GM18873 (cell line): ENCODE results near the gene CDH13.

ENCODE experiments used
- ATAC-seq: cut with Tn5 transposase; IDR thresholded peaks from one replicate; pipeline ENCODE4 v1.9.1; 2021; ENCODE audit warnings: mild to moderate bottlenecking, moderate library complexity, moderate number of reproducible peaks; ENCODE audit not compliant: unreplicated experiment, low FRiP score

CDH13 gene

DNA sequence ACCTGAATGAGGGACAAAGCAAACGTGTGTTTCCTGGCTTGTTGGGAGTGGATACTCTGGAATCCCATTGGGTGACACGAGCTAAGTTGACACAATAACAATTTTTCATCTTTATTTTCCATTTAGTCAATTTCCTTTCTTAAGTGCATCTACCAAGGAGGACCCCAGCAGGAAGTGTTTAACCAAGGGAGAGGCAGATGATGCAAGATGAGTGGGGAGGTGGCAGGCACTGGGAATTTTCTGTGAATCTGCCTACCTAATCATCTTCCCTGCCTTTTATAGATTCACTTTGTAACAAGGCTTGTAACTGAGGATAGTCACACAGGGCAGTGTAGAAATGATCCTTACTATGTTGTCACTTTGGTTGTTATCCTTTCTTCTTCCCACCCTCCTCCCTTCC is 863.3 kb downstream of the CDH13 start:
- ATAC-seq, result no peak

DNA sequence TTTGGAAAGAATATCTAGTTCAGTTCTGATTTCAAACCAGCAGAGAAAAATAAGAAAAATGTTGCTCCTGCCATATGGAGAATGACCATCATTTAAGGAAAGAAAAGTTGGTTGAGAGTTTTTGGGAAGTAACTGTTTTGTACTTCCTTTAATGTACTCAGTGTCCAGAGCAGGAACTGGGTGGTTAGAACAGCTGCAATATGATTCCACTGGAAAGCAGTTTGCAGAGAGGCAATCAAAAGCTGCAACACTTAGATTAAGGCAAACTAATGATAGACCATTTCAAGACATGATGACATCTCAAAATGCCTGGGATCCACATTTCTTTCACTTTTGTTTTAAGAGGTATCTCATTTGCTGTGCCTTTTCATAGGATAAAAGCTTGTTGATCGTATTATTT is 867.7 kb downstream of the CDH13 start:
- no peak for ATAC-seq

DNA sequence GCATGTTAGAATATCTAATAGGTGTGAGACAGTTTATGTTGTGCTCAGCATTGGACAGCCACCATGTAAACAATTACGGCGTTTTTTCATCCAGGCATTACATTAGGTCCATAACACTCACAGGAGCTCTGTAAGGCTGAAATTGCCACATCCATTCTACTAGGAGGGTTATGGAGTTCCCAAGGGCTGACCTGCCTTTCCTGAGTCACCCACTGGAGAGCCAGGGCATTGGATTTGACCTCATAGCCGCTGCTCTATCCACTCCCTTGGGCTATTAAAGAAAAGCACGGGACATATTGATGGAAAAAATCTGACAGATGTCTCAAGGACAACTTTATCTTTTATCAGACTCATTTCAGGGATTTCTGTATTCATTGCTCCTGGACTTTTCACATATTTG is 874.7 kb downstream of the CDH13 start:
- no peak for ATAC-seq

DNA sequence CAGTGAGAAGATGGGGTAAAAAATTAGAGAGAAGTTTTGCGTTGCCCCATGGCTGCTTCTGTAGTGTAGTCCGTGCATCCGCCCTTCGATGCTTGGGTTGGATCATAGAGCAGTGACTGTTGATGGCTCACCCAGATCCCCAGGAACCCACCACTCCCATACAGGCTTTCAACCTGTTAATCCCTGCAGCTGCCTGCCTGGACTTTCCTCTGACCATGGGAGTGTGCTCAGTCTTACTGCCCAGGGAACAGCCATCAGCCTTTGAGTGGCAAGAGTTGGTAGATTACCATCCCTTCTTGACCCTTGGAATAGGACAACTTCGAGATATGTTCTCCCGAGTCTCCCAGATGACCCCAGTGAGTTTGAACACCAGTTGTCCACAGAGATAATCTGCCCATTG is 881.5 kb downstream of the CDH13 start:
- no peak for ATAC-seq

DNA sequence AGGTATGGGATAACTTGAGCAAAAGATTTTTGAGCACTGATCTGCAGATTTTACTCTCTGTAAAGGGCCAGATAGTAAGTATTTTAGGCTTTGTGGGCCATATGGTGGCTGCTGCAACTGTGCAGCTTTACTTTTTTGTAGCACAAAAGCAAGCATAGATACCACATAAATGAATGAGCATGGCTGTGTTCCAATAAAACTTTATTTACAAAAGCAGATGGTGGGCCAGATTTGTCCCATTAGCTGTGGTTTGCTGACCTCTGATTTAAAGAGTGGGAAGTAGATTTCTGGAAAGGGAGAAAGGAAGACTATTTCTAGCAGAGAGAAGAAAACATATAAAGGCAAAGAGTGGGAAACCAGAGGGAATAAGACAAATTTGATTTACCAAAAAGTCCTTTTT is 882.5 kb downstream of the CDH13 start:
- no peak for ATAC-seq

DNA sequence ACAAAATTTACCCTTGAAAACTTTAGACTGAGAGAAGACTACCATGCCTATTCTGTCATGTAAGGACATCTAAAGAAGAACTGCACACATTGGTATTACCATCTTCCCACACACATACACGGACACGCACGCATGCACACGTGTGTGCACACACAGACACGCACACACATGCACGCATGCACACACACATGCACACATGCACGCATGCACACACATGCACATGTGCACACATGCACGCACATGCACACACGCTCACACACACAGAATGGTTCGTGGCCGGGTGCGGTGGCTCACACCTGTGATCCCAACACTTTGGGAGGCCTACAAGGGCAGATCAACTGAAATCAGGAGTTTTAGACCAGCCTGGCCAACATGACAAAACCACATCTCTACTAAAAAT is 884.1 kb downstream of the CDH13 start:
- no peak for ATAC-seq

DNA sequence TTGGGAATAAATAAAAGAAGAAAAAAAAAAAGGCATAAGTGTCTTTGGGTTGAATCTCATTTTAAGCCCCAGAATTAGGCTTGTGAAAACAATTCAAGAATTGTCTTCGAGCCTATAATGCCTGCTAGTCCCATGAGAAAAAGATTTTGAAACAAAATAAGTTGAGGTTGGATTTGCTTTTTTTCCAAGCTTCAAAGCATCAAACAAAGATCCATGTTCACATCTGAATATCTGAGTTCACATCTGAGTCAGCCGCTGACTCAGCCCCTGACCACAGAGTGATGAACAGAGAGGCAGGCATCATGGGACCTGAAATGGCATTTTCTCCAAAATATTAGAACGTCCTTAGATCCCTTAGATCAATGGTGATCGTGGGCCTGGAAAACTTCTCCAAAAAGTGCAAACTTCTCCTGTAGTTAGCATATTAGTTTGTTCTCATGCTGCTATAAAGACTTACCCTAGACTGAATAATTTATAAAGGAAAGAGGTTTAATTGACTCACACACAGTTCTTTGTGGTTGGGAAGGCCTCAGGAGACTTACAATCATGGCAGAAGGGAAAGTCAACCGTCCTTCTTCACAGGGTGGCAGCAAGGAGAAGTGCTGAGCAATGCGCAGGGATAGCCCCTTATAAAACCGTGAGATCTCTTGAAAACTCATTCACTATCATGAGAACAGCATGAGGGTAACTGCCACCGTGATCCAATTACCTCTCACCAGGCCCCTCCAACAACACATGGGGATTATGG is 886.4 kb downstream of the CDH13 start:
- no peak for ATAC-seq

DNA sequence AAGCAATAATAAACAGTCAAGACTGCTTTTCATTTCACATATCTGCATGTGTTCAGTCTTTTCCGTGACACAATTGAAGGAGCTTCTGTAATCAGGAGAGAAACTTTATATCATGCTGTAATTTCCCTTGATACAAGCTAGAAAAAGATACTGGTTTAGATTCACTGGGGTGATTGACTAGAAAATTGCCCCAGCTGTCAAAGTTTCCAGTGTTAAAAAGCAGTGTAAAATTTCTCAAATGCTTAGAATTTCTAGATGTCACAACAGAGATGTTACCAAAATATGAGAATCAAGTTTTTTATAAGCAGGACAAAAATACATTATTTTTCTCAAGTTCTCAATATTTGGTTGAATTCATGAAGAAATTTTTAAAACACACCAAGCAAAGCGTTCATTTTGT is 888.6 kb downstream of the CDH13 start:
- no peak for ATAC-seq

DNA sequence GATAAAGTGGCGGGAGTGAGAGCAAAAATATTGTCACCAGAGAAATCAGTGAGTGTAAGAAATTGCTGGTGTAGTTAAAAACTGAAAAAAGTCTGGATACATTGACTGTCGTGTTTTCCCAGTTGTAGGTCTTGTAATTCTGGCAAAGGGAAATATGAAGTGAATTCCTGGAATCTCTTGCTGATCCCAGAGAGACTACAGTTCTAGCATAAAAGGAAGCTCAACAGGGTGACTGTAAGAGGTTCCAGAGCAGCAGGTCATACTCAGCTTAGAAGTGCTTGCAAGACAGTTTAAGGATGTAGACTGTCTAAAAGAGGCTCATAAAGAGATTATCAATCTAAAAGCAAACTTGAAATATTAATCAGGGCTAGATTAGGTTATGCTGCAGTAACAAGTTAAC is 890.2 kb downstream of the CDH13 start:
- no peak for ATAC-seq

DNA sequence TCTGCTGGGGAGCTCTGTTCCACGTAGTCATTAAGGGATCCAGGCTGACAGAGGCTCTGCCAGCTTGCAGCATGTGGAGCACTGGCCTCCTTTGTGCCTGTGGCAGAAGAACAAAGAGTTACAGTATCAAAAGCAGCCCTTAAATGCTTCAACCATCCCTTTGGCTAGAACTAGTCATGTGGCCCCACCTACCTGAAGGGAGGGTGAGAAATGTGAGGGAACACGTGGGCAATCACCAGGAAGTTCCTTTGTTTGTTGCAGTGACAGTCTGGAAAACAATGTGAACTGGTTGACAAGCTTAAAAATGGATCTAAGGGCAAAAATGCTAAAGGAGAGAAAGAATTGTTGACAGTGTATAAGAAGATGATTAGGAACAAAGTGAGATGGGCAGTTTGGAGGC is 890.6 kb downstream of the CDH13 start:
- ATAC-seq, result no peak

DNA sequence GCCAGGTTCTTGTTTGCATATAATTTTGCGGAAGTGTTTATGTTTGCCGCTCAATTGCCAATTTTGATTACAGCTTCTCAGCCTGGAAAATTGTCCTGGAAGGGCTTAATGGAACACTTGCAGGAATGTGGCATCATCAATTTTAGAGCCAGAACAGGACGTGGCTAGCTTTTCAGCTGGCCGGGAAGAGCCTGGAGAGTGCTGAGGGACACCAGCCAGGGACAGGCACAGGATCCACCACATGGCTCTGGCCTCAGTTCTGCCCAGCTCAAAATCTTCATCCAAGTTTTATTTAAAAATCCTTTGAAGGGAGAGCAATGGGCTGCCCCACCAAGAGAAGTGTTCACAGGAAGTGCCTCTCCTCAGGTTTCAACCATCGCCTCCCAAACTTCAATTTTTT is 893.8 kb downstream of the CDH13 start:
- ATAC-seq, result no peak

DNA sequence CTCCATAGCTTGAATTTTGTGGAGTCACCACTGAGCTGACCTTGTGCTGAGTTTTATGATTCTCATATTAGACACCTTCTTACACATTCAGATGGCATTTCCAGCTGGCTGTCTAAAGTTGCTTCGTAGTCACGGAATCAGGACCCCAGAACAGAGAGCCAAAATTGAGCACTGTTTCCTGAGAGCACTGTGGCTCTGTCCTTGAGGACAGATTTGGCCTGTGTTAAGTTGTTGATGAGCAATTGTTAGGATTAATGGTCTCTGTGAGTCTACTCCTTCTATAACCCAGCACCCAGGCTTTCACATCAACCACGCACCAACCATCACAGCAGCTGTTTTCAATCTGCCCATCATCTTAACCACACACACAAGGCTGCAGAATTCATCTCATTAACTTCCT is 903.5 kb downstream of the CDH13 start:
- ATAC-seq, result no peak

DNA sequence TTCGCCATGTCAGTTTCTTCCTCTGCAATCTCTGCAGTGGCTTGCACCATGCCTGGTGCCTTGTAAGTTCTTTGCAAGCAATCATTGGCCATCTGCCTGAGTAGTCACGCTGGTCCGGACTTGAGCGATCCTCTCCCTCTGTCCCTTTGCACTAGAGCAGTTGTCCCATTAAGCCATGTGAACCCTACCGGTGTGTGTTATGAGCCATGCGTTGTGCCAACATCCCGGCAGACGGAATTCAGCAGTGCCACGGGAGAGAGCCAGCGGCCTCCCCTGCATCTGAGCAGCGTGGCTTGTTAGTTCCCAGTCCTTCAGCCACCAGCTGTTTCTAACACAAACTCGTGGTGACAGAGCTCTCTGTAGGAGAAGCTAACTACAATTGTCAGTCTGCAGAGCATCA is 905.9 kb downstream of the CDH13 start:
- ATAC-seq, result no peak

DNA sequence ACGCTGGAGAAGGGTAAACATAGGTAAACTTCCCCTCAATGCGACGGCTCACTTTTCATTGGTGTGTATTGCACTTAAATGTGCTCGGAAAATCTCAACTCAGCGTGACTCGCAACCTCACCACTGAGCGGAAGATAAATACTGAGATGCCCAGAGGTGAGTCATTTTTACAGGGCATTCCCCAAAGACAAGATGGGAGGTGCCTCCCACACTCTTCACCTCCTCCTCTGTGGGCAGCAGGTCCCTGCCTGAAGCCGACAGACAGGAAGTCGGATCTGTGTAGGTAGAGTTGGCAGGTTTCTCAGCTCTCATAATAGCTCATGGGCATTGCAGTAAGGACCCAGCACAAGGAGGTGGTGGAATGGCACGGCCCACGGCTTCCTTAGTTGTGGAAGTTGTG is 906.4 kb downstream of the CDH13 start:
- no peak for ATAC-seq

DNA sequence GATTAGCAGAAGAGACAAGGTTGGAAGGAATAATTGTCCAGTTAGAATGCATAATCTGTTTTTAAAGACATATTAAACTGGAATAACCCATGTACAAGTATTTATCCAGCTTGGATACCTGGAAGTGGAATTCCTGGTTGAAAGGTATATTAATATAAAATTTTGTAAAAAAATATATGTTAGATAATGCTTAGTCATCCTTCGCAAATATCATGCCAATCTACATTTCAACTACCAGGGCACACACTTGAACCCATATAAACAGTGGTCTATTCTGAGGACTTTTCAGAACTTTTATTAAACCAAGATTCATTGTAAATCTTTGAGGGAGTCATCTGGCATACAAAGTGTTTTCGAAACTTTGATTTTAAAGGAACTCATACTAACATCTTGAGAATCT is 911.9 kb downstream of the CDH13 start:
- ATAC-seq, result no peak

DNA sequence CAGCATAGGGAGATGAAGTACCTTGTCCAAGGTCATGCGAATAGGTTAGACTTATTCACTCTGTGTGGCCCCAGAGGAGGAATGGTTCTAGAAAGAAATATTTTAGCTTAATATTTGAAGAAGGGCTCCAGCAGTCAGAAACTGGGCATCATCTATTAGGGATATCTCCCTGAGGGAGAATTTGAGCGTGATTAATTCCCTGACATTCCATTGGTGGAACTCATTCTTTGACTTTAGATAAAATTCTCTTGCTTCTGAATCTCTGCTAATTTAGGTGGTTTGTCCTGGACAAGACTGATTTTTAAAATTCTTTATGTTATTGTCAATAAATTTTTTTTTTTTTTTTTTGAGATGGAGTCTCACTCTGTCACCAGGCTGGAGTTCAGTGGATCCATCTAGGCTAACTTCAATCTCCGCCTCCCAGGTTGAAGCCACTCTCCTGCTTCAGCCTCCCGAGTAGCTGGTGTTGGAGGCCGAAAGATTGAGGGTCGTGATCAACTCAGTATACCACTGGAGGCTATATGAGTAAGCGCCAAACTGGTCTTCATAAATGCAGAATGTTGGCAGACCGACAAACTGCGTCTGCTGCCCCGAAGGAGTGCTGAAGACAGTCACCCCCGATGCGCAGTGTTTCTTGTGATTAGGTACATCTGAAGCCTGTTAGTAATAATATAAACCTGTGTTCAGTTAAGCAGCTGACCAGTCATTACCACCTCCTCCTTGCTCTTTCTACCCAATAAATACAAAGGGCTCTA is 913.1 kb downstream of the CDH13 start:
- no peak for ATAC-seq

DNA sequence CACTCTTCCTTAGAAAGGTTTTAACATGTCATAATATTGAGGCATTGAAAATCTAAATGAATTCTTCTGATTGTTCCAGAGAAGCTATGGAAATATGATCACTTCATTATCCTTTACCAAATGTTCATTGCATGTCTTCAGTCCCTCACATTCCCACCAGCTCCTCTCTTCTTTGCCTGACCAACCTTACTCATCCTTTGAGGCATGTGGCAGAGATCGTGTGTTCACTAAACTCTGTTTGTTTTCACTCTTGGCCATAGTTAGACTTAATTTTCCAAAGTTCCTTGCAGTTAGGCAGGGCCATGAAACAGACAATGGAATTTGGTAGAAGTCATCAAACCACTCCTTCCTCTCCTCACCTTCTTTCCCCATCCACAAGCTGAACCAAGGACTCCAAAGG is 914.5 kb downstream of the CDH13 start:
- no peak for ATAC-seq

DNA sequence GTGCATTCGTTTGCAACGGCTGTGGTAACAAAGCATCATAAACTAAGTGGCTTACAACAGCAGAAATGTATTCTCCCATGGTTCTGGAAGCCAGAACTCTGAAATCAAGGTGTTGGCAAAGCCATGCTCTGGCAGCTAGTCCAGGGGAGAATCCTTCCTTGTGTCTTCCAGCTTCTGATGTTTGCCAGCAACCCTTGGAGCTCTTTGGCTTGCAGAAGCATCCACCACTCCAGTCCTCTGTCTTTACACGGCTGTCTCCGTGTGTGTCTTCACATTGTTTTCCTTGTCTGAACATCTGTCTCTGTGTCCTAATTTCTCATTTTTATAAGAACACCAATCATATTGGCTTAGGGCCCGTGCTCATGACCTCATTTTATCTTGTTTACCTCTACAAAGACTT is 915.7 kb downstream of the CDH13 start:
- ATAC-seq, result no peak

DNA sequence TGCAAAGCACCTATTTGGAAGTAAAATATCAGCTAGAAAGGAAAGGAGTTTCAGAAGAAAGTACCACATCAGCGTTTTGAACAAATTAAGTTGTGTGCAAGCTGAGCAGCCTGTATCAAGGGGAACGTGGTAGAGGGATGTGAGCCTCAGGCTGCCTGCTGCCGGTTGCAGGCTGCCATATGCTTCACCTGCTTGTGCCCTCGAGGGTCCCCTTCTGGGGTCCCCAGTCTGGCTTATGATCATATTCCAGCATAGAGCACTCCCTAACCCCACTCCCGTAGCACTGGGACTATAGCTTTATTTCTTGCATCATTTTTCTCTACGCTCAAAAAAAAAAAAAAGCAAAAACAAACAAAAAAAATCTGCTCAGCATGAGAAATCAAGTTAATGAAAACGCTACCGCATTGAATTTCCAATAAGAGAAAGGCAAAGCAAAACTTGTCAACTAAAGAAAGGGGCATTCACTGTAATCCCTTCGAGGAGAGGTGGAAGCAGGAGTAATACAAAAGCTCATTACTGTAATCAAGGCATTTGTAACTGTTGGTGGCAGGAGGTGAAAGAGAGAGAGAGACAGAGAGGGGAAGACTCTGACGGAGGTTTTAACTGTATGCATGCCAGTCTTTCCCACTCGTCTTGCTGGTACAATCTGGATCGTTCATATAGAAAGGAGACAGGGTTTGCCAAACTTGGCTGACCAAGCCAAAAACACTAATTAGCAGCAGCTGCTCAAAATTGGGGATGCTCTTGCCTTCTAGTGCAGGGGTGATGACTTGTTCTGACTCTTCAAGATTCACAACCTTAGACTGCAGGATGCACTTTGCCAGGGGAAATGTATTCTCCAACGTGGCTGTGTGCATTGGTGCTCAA is 922.8 kb downstream of the CDH13 start:
- no peak for ATAC-seq

DNA sequence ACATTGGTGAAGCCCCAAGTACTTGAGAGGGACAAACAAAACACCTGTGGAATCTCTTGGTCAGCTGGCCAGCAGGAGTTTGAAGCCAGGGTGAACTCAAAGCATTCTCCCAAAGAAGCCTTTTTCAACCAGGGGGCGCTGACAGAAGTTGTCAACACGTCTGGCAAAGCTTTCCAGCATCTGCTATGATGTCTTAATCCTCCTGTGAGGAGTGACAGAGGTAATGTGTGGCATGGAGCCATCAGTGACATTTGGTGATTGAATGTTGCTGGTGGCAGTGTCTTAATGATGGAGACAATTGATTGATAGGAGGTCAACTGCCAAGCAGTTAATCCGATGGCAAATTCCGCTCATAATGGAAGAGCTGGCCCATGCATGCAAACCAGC is 923.4 kb downstream of the CDH13 start:
- ATAC-seq, result no peak

DNA sequence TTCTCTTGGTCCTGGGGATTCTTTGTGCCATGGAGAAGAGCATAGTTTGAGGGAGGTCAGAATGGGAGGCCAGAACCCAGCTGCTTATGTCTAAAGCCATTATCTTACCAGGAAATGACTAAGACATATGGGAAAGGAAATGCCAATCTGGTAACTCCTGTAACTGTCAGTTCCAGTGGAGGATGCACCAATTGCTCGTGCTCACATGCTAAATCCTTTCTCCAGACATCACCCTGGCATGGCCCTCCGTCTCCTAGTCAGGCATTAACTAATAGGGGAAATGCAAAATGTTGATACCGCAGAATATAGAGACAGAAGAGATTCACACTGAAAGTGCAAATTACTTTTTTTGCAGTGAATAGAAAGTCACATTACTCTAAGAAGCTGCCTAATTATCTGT is 925.5 kb downstream of the CDH13 start:
- ATAC-seq, result no peak
